ENCODE results near the gene C20orf141. TPM values are rescaled to one million over a fixed set of nuclear protein-coding genes. Genes with fewer than 3 reads are reported as not detected.

The C20orf141 gene
- total RNA-seq, 1 experiment from 2014 or later: not detected

DNA sequence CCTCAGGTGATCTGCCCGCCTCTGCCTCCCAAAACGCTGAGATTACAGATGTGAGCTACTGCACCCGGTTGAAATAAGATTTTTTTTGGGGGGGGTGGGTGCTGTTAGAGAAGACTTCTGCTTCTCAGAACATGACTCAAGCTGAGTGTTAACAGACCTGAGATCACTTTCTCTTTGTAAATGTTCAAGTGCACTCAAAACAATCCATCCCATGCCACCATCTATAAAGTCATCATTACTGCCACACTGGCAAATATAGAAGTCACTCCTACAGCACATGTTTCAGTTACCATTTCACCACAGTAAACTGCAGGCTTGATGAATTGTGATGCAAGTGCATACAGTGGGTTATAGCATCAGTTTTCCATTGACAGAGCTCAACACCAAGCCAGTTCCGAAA, 34.7 kb downstream of the C20orf141 start:
- Histone ChIP-seq H3K9ac (ENCODE audit: extremely low read depth, insufficient read length, low read length) (no peak overlapping the region), H4K20me1 (ENCODE audit: control insufficient read depth, insufficient read depth, insufficient read length) (no peaks in the 10 kb centered on the region), H3K18ac (ENCODE audit: insufficient read length, low read depth, low read length) (no peak overlapping the region), H3T11ph (ENCODE audit: low read length) (no peak overlapping the region), H4K8ac (replicated peaks; ENCODE audit: insufficient read length, low read depth, low read length) (no peak overlapping the region), H4K5ac (ENCODE audit: insufficient read length, low read depth, low read length) (no peak overlapping the region), H2BK12ac (ENCODE audit: insufficient read length, low read depth, low read length) (no peak overlapping the region), H4K91ac (ENCODE audit: insufficient read length, low read depth, low read length) (no peak overlapping the region), H2BK120ac (ENCODE audit: low read depth, low read length, poor library complexity, severe bottlenecking) (no peak overlapping the region), H3K27ac (ENCODE audit: insufficient read length, low read depth, low read length) (no peak overlapping the region), H2AFZ (ENCODE audit: low read length) (no peak overlapping the region), H3K79me1 (ENCODE audit: insufficient read depth, low read depth, low read length, poor library complexity, severe bottlenecking) (no peaks in the 10 kb centered on the region), H3K56ac (ENCODE audit: insufficient read length, low read depth, low read length) (no peak overlapping the region), H3K4ac (ENCODE audit: low read depth, low read length) (no peak overlapping the region), H3K79me2 (ENCODE audit: insufficient read depth, low read length) (no peaks in the 10 kb centered on the region), H3K4me2 (ENCODE audit: insufficient read depth, insufficient read length, low read length) (no peak overlapping the region), H2BK15ac (ENCODE audit: low read depth, low read length) (no peak overlapping the region), H3K9me3 (ENCODE audit: control insufficient read depth, low read depth, low read length) (no peaks in the 10 kb centered on the region), H3K4me1 (ENCODE audit: insufficient read depth, low read length) (no peaks in the 10 kb centered on the region), H3K27me3 (ENCODE audit: insufficient read depth, low read length) (no peaks in the 10 kb centered on the region), H3K23me2 (ENCODE audit: insufficient read length, low read depth, low read length, poor library complexity, severe bottlenecking) (no peaks in the 10 kb centered on the region), H2AK5ac (ENCODE audit: insufficient read length, low read length) (no peak overlapping the region), H2BK20ac (ENCODE audit: low read depth, low read length, poor library complexity, severe bottlenecking) (no peak overlapping the region), H2BK5ac (ENCODE audit: insufficient read length, low read length) (no peak overlapping the region), H3K23ac (ENCODE audit: insufficient read length, low read depth, low read length) (no peak overlapping the region), H3K14ac (ENCODE audit: insufficient read depth, low read length) (no peak overlapping the region)
- TF ChIP-seq, protein P1, sequence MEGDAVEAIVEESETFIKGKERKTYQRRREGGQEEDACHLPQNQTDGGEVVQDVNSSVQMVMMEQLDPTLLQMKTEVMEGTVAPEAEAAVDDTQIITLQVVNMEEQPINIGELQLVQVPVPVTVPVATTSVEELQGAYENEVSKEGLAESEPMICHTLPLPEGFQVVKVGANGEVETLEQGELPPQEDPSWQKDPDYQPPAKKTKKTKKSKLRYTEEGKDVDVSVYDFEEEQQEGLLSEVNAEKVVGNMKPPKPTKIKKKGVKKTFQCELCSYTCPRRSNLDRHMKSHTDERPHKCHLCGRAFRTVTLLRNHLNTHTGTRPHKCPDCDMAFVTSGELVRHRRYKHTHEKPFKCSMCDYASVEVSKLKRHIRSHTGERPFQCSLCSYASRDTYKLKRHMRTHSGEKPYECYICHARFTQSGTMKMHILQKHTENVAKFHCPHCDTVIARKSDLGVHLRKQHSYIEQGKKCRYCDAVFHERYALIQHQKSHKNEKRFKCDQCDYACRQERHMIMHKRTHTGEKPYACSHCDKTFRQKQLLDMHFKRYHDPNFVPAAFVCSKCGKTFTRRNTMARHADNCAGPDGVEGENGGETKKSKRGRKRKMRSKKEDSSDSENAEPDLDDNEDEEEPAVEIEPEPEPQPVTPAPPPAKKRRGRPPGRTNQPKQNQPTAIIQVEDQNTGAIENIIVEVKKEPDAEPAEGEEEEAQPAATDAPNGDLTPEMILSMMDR (conservative IDR thresholded peaks at IDR 0.05): no peak
- Mint-ChIP-seq H3K27me3 (ENCODE audit: low read depth) (no peaks in the 10 kb centered on the region; the same call in 1 of the 2 replicates), H3K4me1 (peaks cover 3% of the 10 kb centered on the region in 2 experiments), H3K27ac (no peak overlapping the region), H3K4me3 (no peak overlapping the region), H3K9me3 (no peaks in the 10 kb centered on the region; a peak in 1 of 5 replicates), H3K36me3 (ENCODE audit: insufficient read depth in 1 of 3, low read depth in 3 of 3) (no peaks in the 10 kb centered on the region)
- DNase-seq: no peak
- no CpG with 5 or more reads among the region's 4 CpGs for WGBS (ENCODE audit: extremely low coverage, insufficient read length, low lambda C conversion rate)
